Uterus (tissue), 4 donors: Measurements from ENCODE around the gene PALD1. TPM values are rescaled to one million over a fixed set of nuclear protein-coding genes. Genes with fewer than 3 reads are reported as not detected.
A peak's percentile ranks its signal among the peaks of the same experiment; 100 is the strongest.

Experiments used
- DNase-seq, 2 donors: peaks; one replicate each; pipeline ENCODE4 v3.0.0-alpha.2; 2019 to 2020
- H3K27ac ChIP-seq, 2 donors: fragments of 200-600 bp; sonication (generic); 1 replicate in 1 of 2; 2 replicates in 1 of 2; pipeline ENCODE4 v1.5.1; 2016 to 2018
- H3K27me3 ChIP-seq, 2 donors: fragments of 200-600 bp; sonication (generic); one replicate each; pipeline ENCODE4 v1.5.1; 2018 to 2019; ENCODE audit warnings: control low read depth in 1 of 2
- H3K36me3 ChIP-seq, 2 donors: fragments of 200-600 bp; sonication (generic); one replicate each; pipeline ENCODE4 v1.5.1; 2019; ENCODE audit warnings: control low read depth in 1 of 2
- H3K4me1 ChIP-seq, 2 donors: fragments of 200-600 bp; sonication (generic); one replicate each; pipeline ENCODE4 v1.5.1; 2018 to 2019; ENCODE audit warnings: control low read depth in 1 of 2
- H3K4me3 ChIP-seq, 2 donors: fragments of 200-600 bp; sonication (generic); 1 replicate in 1 of 2; 2 replicates in 1 of 2; pipeline ENCODE4 v1.5.1; 2018 to 2019; ENCODE audit warnings: mild to moderate bottlenecking in 1 of 2
- H3K9me3 ChIP-seq, 2 donors: fragments of 200-600 bp; sonication (generic); one replicate each; pipeline ENCODE4 v1.5.1; 2019; ENCODE audit warnings: control low read depth in 1 of 2
- CTCF ChIP-seq, 4 experiments: fragments of 200-600 bp in 2 of 4; fragments of 450-650 bp in 2 of 4; sonication (generic) in 2 of 4; IDR thresholded peaks; one replicate each; pipeline ENCODE4 v1.5.1; 2016 to 2019; ENCODE audit warnings: antibody characterized with exemption in 4 of 4, mild to moderate bottlenecking in 2 of 4, moderate library complexity in 1 of 4
- POLR2A ChIP-seq, 2 donors: fragments of 450-650 bp; IDR thresholded peaks; one replicate each; pipeline ENCODE4 v1.6.1; 2016; ENCODE audit warnings: antibody characterized with exemption in 2 of 2, mild to moderate bottlenecking in 1 of 2, moderate library complexity in 1 of 2
- intact Hi-C: fragments of 100-400 bp; cut with DNase I; formaldehyde crosslinking; loops from one replicate; pipeline ENCODE4 v1.15.1; 2023; ENCODE audit warnings: low total_unique reads
- total RNA-seq, 4 donors: library from RNA; depleted of rRNA in 3 of 4; stranded (reverse); fragments of >200 nt in 3 of 4; gene quantifications; one replicate each; pipeline versions ENCODE4 v1.1.0 to v1.2.4, GENCODE V29; 2014 to 2023
- donor health status: DM: yes; HTN: yes; CAD: no.

Gene PALD1
- total RNA-seq = 10 to 100 TPM in 2 of 4 donors, 1 to 10 TPM in 2; 1.8 to 21.6 (median 10.3) TPM

- H3K9me3 ChIP-seq = no peaks in the 10 kb centered on the region
- H3K36me3 ChIP-seq = no peaks in the 10 kb centered on the region
- DNase-seq = peak; percentile 69 to 70
- intact Hi-C loops = no loop called here
- peak within 1 kb of the TSS; percentile 60 to 61 for H3K4me3 ChIP-seq
- H3K4me1 ChIP-seq = peaks cover 0 to 23% of the 10 kb centered on the region in 2 donors
- TF ChIP-seq CTCF (IDR thresholded peaks at IDR 0.05) (peak in 2 of 4 experiments; percentile 14 to 42), POLR2A (IDR thresholded peaks at IDR 0.05) (peak in 1 of 2 donors; percentile 62)
- H3K27me3 ChIP-seq = no peaks in the 10 kb centered on the region
- peak within 1 kb of the TSS; percentile 25 to 68 for H3K27ac ChIP-seq
Observed at GRCh38 chr10:70478191-70479164, at the start of gene PALD1. Gene PALD1 (plus strand): TSS chr10:70478767. CDS start chr10:70525952, 47,185 bp downstream.

GRCh38 chr10:70430493-70431445 is 47.8 kb upstream of the PALD1 start:
- DNase-seq = peak; percentile 75 to 84
- TF ChIP-seq POLR2A (IDR thresholded peaks at IDR 0.05) (no peak), CTCF (IDR thresholded peaks at IDR 0.05) (peak; percentile 18 to 69 (median 40))
- Histone ChIP-seq H3K9me3 (no peaks in the 10 kb centered on the region), H3K36me3 (no peaks in the 10 kb centered on the region), H3K4me1 (peaks cover 0 to 7% of the 10 kb centered on the region in 2 donors), H3K27me3 (no peaks in the 10 kb centered on the region), H3K27ac (peak overlapping the region; percentile 77 to 78), H3K4me3 (no peak overlapping the region)
- intact Hi-C loops = no loop called here

GRCh38 chr10:70432101-70432500 is 46.5 kb upstream of the PALD1 start:
- no peak for DNase-seq
- intact Hi-C loops = no loop called here
- H3K36me3 ChIP-seq = no peaks in the 10 kb centered on the region
- no peaks in the 10 kb centered on the region for H3K27me3 ChIP-seq
- TF ChIP-seq CTCF (IDR thresholded peaks at IDR 0.05) (no peak), POLR2A (IDR thresholded peaks at IDR 0.05) (no peak)
- H3K4me3 ChIP-seq = no peak overlapping the region
- H3K4me1 ChIP-seq = peaks cover 0 to 7% of the 10 kb centered on the region in 2 donors
- H3K27ac ChIP-seq = peak overlapping the region; percentile 77 to 78
- no peaks in the 10 kb centered on the region for H3K9me3 ChIP-seq

GRCh38 chr10:70432561-70433263 is 45.9 kb upstream of the PALD1 start:
- no peak for DNase-seq
- no peak overlapping the region for H3K4me3 ChIP-seq
- no peaks in the 10 kb centered on the region for H3K36me3 ChIP-seq
- H3K27me3 ChIP-seq = no peaks in the 10 kb centered on the region
- TF ChIP-seq CTCF (IDR thresholded peaks at IDR 0.05) (no peak), POLR2A (IDR thresholded peaks at IDR 0.05) (no peak)
- H3K9me3 ChIP-seq = no peaks in the 10 kb centered on the region
- peaks cover 0 to 7% of the 10 kb centered on the region in 2 donors for H3K4me1 ChIP-seq
- intact Hi-C loops = no loop called here
- peak overlapping the region in 1 of 2 donors; percentile 2 for H3K27ac ChIP-seq
